ENCODE results near the gene ST6GALNAC3. TPM values are rescaled to one million over a fixed set of nuclear protein-coding genes. Genes with fewer than 3 reads are reported as not detected.

ST6GALNAC3 gene
- polyA plus RNA-seq, 2 donors, result 0.27 to 0.29 TPM

DNA sequence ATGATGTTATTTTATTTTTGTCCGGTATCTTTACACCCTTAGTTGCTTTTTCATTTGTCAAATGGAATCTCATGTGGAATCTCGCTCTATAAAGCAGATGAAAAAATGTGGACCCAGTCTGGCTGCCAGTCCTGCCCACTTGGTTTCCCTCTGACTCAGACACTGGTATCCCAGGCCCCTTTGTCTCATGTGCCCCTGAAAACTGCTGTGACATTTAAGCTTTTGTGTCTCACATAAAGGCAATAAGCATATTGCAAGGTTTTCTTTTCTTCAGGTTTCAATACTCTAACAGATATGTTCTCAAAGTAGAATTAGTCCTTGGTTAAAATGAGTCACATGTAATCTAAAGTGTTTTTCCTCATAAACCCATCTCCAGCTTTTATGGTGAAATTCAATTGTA is 183.3 kb downstream of the ST6GALNAC3 start:
- 91 to 98% methylated on average over 2 of the region's 2 CpGs for WGBS, 2 donors
- Histone ChIP-seq H3K27me3 (ENCODE audit: control insufficient read depth in 1 of 2, insufficient read depth in 2 of 2, low read length in 2 of 2) (no peaks in the 10 kb centered on the region), H3K36me3 (ENCODE audit: control insufficient read depth in 2 of 2, insufficient read depth in 2 of 2, low read length in 1 of 2) (no peaks in the 10 kb centered on the region), H3K27ac (ENCODE audit: low read depth in 2 of 2, low read length in 1 of 2) (no peak overlapping the region), H3K4me3 (ENCODE audit: low read depth in 1 of 2, low read length in 2 of 2) (no peak overlapping the region), H3K9me3 (ENCODE audit: control insufficient read depth in 2 of 2, insufficient read depth in 1 of 2, low read depth in 1 of 2, low read length in 1 of 2) (no peaks in the 10 kb centered on the region), H3K4me1 (ENCODE audit: control insufficient read depth in 2 of 2, insufficient read depth in 2 of 2, low read length in 1 of 2) (no peaks in the 10 kb centered on the region)

GRCh38 chr1:76259270-76259669 is 184.7 kb downstream of the ST6GALNAC3 start:
- Histone ChIP-seq H3K36me3 (ENCODE audit: control insufficient read depth in 2 of 2, insufficient read depth in 2 of 2, low read length in 1 of 2) (no peaks in the 10 kb centered on the region), H3K27ac (ENCODE audit: low read depth in 2 of 2, low read length in 1 of 2) (no peak overlapping the region), H3K4me3 (ENCODE audit: low read depth in 1 of 2, low read length in 2 of 2) (no peak overlapping the region), H3K4me1 (ENCODE audit: control insufficient read depth in 2 of 2, insufficient read depth in 2 of 2, low read length in 1 of 2) (no peaks in the 10 kb centered on the region), H3K27me3 (ENCODE audit: control insufficient read depth in 1 of 2, insufficient read depth in 2 of 2, low read length in 2 of 2) (no peaks in the 10 kb centered on the region), H3K9me3 (ENCODE audit: control insufficient read depth in 2 of 2, insufficient read depth in 1 of 2, low read depth in 1 of 2, low read length in 1 of 2) (no peaks in the 10 kb centered on the region)
- WGBS, 2 donors, result 64 to 66% methylated on average over 1 of the region's 1 CpG

DNA sequence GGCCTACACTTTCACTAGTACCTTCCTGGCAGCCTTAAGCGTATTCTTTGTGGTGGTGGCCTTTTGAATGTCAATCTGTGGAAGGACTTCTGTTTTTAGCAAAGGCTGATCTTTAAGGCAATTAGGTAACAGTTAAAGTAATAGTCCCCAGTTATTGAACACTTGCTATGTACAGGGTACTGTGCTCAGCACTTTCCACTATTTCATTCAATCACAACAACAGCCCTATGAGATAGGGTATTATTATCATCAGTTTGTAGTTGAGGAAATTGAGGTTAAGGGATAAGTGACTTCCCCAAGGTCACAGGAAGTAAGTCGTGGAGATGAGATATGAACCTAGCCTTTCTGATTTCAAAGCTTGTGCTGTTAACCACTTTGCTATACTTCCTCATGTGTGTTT is 185.7 kb downstream of the ST6GALNAC3 start:
- H3K36me3 ChIP-seq (ENCODE audit: control insufficient read depth in 2 of 2, insufficient read depth in 2 of 2, low read length in 1 of 2), result no peaks in the 10 kb centered on the region
- no peaks in the 10 kb centered on the region for H3K9me3 ChIP-seq (ENCODE audit: control insufficient read depth in 2 of 2, insufficient read depth in 1 of 2, low read depth in 1 of 2, low read length in 1 of 2)
- no peak overlapping the region for H3K4me3 ChIP-seq (ENCODE audit: low read depth in 1 of 2, low read length in 2 of 2)
- WGBS, 2 donors, result 63 to 67% methylated on average over 2 of the region's 2 CpGs
- no peaks in the 10 kb centered on the region for H3K27me3 ChIP-seq (ENCODE audit: control insufficient read depth in 1 of 2, insufficient read depth in 2 of 2, low read length in 2 of 2)
- H3K27ac ChIP-seq (ENCODE audit: low read depth in 2 of 2, low read length in 1 of 2), result no peak overlapping the region
- no peaks in the 10 kb centered on the region for H3K4me1 ChIP-seq (ENCODE audit: control insufficient read depth in 2 of 2, insufficient read depth in 2 of 2, low read length in 1 of 2)

- Histone ChIP-seq H3K27me3 (ENCODE audit: control insufficient read depth in 1 of 2, insufficient read depth in 2 of 2, low read length in 2 of 2) (no peaks in the 10 kb centered on the region), H3K4me1 (ENCODE audit: control insufficient read depth in 2 of 2, insufficient read depth in 2 of 2, low read length in 1 of 2) (no peaks in the 10 kb centered on the region), H3K9me3 (ENCODE audit: control insufficient read depth in 2 of 2, insufficient read depth in 1 of 2, low read depth in 1 of 2, low read length in 1 of 2) (no peaks in the 10 kb centered on the region), H3K4me3 (ENCODE audit: low read depth in 1 of 2, low read length in 2 of 2) (no peak overlapping the region), H3K27ac (ENCODE audit: low read depth in 2 of 2, low read length in 1 of 2) (no peak overlapping the region), H3K36me3 (ENCODE audit: control insufficient read depth in 2 of 2, insufficient read depth in 2 of 2, low read length in 1 of 2) (no peaks in the 10 kb centered on the region)
- WGBS, 2 donors, result 80 to 83% methylated on average over 5 of the region's 5 CpGs
Observed at GRCh38 chr1:76262601-76263000, 188.1 kb downstream of the ST6GALNAC3 start.

GRCh38 chr1:76264642-76265041 is 190.1 kb downstream of the ST6GALNAC3 start:
- Histone ChIP-seq H3K27ac (ENCODE audit: low read depth in 2 of 2, low read length in 1 of 2) (no peak overlapping the region), H3K4me1 (ENCODE audit: control insufficient read depth in 2 of 2, insufficient read depth in 2 of 2, low read length in 1 of 2) (no peaks in the 10 kb centered on the region), H3K4me3 (ENCODE audit: low read depth in 1 of 2, low read length in 2 of 2) (no peak overlapping the region), H3K9me3 (ENCODE audit: control insufficient read depth in 2 of 2, insufficient read depth in 1 of 2, low read depth in 1 of 2, low read length in 1 of 2) (no peaks in the 10 kb centered on the region), H3K36me3 (ENCODE audit: control insufficient read depth in 2 of 2, insufficient read depth in 2 of 2, low read length in 1 of 2) (peaks cover 0 to 2% of the 10 kb centered on the region in 2 donors), H3K27me3 (ENCODE audit: control insufficient read depth in 1 of 2, insufficient read depth in 2 of 2, low read length in 2 of 2) (no peaks in the 10 kb centered on the region)

- no peak overlapping the region for H3K27ac ChIP-seq (ENCODE audit: low read depth in 2 of 2, low read length in 1 of 2)
- no peaks in the 10 kb centered on the region for H3K4me1 ChIP-seq (ENCODE audit: control insufficient read depth in 2 of 2, insufficient read depth in 2 of 2, low read length in 1 of 2)
- H3K27me3 ChIP-seq (ENCODE audit: control insufficient read depth in 1 of 2, insufficient read depth in 2 of 2, low read length in 2 of 2), result no peaks in the 10 kb centered on the region
- H3K4me3 ChIP-seq (ENCODE audit: low read depth in 1 of 2, low read length in 2 of 2), result no peak overlapping the region
- H3K36me3 ChIP-seq (ENCODE audit: control insufficient read depth in 2 of 2, insufficient read depth in 2 of 2, low read length in 1 of 2), result peaks cover 0 to 2% of the 10 kb centered on the region in 2 donors
- no peaks in the 10 kb centered on the region for H3K9me3 ChIP-seq (ENCODE audit: control insufficient read depth in 2 of 2, insufficient read depth in 1 of 2, low read depth in 1 of 2, low read length in 1 of 2)
- 84 to 87% methylated on average over 4 of the region's 4 CpGs for WGBS, 2 donors
Observed at GRCh38 chr1:76266762-76267161, 192.2 kb downstream of the ST6GALNAC3 start.

DNA sequence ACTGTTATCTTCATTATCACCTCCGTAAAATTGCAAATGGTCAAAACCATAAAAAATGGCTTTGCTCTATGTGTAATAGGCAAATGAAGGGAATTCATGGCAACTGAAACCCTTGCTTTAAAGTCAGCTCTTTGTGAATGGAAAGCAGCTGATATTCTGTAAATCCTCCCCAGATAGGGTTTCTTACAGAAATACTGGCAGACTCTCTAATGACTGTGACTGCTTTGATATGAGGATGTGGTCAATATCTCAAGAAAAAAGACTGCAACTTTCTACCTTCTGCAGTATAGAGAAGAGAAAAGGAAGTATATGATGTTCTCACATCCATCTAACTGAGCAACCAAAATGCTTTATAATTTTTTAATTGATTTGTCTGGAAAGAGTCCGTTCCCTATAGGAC is 193.1 kb downstream of the ST6GALNAC3 start:
- Histone ChIP-seq H3K27ac (ENCODE audit: low read depth in 2 of 2, low read length in 1 of 2) (no peak overlapping the region), H3K27me3 (ENCODE audit: control insufficient read depth in 1 of 2, insufficient read depth in 2 of 2, low read length in 2 of 2) (no peaks in the 10 kb centered on the region), H3K4me1 (ENCODE audit: control insufficient read depth in 2 of 2, insufficient read depth in 2 of 2, low read length in 1 of 2) (no peaks in the 10 kb centered on the region), H3K4me3 (ENCODE audit: low read depth in 1 of 2, low read length in 2 of 2) (no peak overlapping the region), H3K9me3 (ENCODE audit: control insufficient read depth in 2 of 2, insufficient read depth in 1 of 2, low read depth in 1 of 2, low read length in 1 of 2) (no peaks in the 10 kb centered on the region), H3K36me3 (ENCODE audit: control insufficient read depth in 2 of 2, insufficient read depth in 2 of 2, low read length in 1 of 2) (peaks cover 0 to 2% of the 10 kb centered on the region in 2 donors)
- 76 to 83% methylated on average over 2 of the region's 2 CpGs for WGBS, 2 donors

DNA sequence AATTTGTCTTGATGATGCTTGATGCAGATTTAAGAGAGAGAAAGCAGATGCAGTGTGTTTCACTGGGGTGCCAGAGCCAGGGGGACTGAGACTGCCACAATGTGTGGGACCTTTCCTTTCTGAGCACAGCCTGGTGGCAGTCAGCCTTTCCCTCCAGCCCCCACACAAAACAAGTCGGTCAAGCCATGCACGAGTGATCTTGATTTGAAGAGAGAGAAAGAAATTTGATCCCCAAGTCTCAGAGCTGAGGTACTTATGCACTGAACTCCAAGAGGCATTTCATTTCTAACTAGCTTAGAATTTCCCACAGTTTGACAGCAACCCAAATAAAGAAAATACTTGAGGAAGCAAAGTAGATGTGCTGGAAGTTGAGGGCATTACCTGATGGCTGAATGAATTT is 193.8 kb downstream of the ST6GALNAC3 start:
- H3K9me3 ChIP-seq (ENCODE audit: control insufficient read depth in 2 of 2, insufficient read depth in 1 of 2, low read depth in 1 of 2, low read length in 1 of 2), result no peaks in the 10 kb centered on the region
- no peaks in the 10 kb centered on the region for H3K4me1 ChIP-seq (ENCODE audit: control insufficient read depth in 2 of 2, insufficient read depth in 2 of 2, low read length in 1 of 2)
- no peak overlapping the region for H3K27ac ChIP-seq (ENCODE audit: low read depth in 2 of 2, low read length in 1 of 2)
- peaks cover 0 to 2% of the 10 kb centered on the region in 2 donors for H3K36me3 ChIP-seq (ENCODE audit: control insufficient read depth in 2 of 2, insufficient read depth in 2 of 2, low read length in 1 of 2)
- H3K4me3 ChIP-seq (ENCODE audit: low read depth in 1 of 2, low read length in 2 of 2), result no peak overlapping the region
- 32 to 34% methylated on average over 2 of the region's 2 CpGs for WGBS, 2 donors
- H3K27me3 ChIP-seq (ENCODE audit: control insufficient read depth in 1 of 2, insufficient read depth in 2 of 2, low read length in 2 of 2), result no peaks in the 10 kb centered on the region

DNA sequence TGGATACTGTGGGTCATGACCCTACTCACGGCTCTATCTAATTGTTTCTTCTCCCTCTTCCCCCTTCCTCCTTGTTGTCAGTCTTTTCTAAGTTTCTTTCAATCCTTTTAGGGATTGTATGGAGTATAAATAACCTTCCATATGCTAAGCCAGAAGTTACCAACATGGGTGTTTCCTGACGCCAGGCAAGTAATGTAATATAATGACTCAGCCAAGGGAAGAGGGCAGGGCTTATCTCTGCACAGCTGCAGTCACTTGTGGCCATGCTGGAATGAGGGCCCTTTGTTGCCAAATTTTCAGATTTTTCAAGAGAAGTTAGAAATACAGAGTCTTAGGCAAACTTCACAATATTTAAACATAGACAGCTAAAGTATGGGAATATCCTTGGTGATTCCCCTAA is 194.6 kb downstream of the ST6GALNAC3 start:
- H3K4me1 ChIP-seq (ENCODE audit: control insufficient read depth in 2 of 2, insufficient read depth in 2 of 2, low read length in 1 of 2), result no peaks in the 10 kb centered on the region
- H3K4me3 ChIP-seq (ENCODE audit: low read depth in 1 of 2, low read length in 2 of 2), result no peak overlapping the region
- no peaks in the 10 kb centered on the region for H3K27me3 ChIP-seq (ENCODE audit: control insufficient read depth in 1 of 2, insufficient read depth in 2 of 2, low read length in 2 of 2)
- no peaks in the 10 kb centered on the region for H3K9me3 ChIP-seq (ENCODE audit: control insufficient read depth in 2 of 2, insufficient read depth in 1 of 2, low read depth in 1 of 2, low read length in 1 of 2)
- WGBS, 2 donors, result 42 to 49% methylated on average over 2 of the region's 2 CpGs
- no peak overlapping the region for H3K27ac ChIP-seq (ENCODE audit: low read depth in 2 of 2, low read length in 1 of 2)
- H3K36me3 ChIP-seq (ENCODE audit: control insufficient read depth in 2 of 2, insufficient read depth in 2 of 2, low read length in 1 of 2), result peaks cover 0 to 2% of the 10 kb centered on the region in 2 donors

DNA sequence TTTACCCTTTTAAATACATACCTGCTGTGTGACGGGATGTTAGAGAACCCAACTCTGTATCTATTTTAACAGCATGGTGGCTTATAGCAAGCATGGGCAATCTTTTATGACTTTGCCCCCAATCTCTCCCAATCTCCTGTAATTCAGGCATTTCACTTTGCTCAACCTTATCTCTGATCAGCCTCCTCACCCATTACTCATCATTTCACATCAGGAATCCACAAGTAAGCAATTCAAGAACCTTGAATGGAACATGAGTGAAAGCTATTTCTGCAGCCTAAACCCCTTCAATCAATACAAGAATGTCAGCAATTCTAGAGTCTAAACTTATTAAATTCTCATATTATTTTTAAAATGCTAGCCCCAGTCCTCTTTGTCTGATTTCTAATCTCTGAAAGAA is 199.8 kb downstream of the ST6GALNAC3 start:
- 92 to 96% methylated on average over 1 of the region's 1 CpG for WGBS, 2 donors
- H3K36me3 ChIP-seq (ENCODE audit: control insufficient read depth in 2 of 2, insufficient read depth in 2 of 2, low read length in 1 of 2), result no peaks in the 10 kb centered on the region
- H3K27me3 ChIP-seq (ENCODE audit: control insufficient read depth in 1 of 2, insufficient read depth in 2 of 2, low read length in 2 of 2), result no peaks in the 10 kb centered on the region

More for the DNA sequence above, 199.8 kb downstream of the ST6GALNAC3 start:
- H3K4me1 ChIP-seq (ENCODE audit: control insufficient read depth in 2 of 2, insufficient read depth in 2 of 2, low read length in 1 of 2), result no peaks in the 10 kb centered on the region
- no peak overlapping the region for H3K4me3 ChIP-seq (ENCODE audit: low read depth in 1 of 2, low read length in 2 of 2)
- no peaks in the 10 kb centered on the region for H3K9me3 ChIP-seq (ENCODE audit: control insufficient read depth in 2 of 2, insufficient read depth in 1 of 2, low read depth in 1 of 2, low read length in 1 of 2)
- no peak overlapping the region for H3K27ac ChIP-seq (ENCODE audit: low read depth in 2 of 2, low read length in 1 of 2)

Data from esophagus (tissue), 2 donors.